SH-SY5Y (cell line): ENCODE measurements around the gene RASAL2.

Experiments used
- GATA2 ChIP-seq: IDR thresholded peaks from 2 replicates; pipeline ENCODE4 v1.6.1; 2011; ENCODE audit warnings: mild to moderate bottlenecking, low read depth, low read length
- GATA3 ChIP-seq: IDR thresholded peaks from 2 replicates; pipeline ENCODE4 v1.6.1; 2011; ENCODE audit warnings: low read depth, mild to moderate bottlenecking, low read length, moderate library complexity

DNA sequence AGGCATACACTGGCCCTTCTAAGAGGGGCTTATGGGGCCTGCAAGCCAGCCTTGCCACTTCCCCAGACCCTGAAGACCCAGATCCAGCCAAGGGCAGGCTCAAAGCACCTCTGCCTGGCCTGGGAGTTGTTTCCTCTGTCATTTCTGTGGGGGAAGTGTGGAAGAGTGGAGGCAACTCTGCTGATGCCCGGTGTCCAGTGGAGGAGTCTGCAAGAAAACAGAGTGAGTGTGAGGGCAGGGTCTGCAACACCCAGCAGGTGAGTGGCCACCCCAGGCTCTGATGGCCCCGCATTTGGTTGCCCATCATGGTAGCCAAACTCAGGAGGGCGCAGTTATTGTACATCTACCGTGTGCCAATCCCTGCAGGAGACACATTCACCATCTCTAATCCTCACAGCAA, 394.5 kb downstream of the RASAL2 start:
- TF ChIP-seq GATA2 = no peak
- no peak for TF ChIP-seq GATA3
